AG04450 (cell line): Measurements from ENCODE around the gene ZBTB20. TPM values are rescaled to one million over a fixed set of nuclear protein-coding genes. Genes with fewer than 3 reads are reported as not detected.

Source experiments
- CTCF ChIA-PET: fragments of 300-600, 350-600 bp; formaldehyde crosslinking; extraction: SDS; loops from one replicate; lab custom pipeline; 2022; ENCODE audit warnings: antibody characterized with exemption, inconsistent platforms; lab: Charles Lee
- POLR2A ChIA-PET: fragments of 350-600 bp; formaldehyde crosslinking; extraction: SDS; loops from one replicate; lab custom pipeline; 2021; ENCODE audit warnings: antibody characterized with exemption, inconsistent platforms; lab: Yijun Ruan, JAX
- DNase-seq: peaks from one replicate; pipeline ENCODE4 v3.0.0-alpha.2; 2011; ENCODE audit warnings: low read depth, low spot score
- H3K27ac ChIP-seq: one replicate; pipeline ENCODE4 v1.5.1; 2012; ENCODE audit warnings: low read depth, low read length, control low read depth
- H3K27me3 ChIP-seq: one replicate; pipeline ENCODE4 v1.6.0; 2012; ENCODE audit warnings: low read length; ENCODE audit not compliant: control insufficient read depth, insufficient read depth
- H3K4me3 ChIP-seq: 2 replicates; pipeline ENCODE4 v1.5.1; 2011; ENCODE audit warnings: mild to moderate bottlenecking, low read depth, low read length, control low read depth
- H3K9me3 ChIP-seq: 2 replicates; pipeline ENCODE4 v1.5.1; 2012; ENCODE audit warnings: low read length; ENCODE audit not compliant: control insufficient read depth, insufficient read depth
- polyA plus RNA-seq: library from polyadenylated mRNA; depleted of rRNA; stranded (reverse); fragments of >200 nt; gene quantifications from 2 replicates; pipeline ENCODE4 v1.2.3, GENCODE V29; 2011
- TF ChIP-seq, protein P1 (sequence below): IDR thresholded peaks from 2 replicates; pipeline ENCODE4 v1.5.1; 2011; ENCODE audit warnings: low read depth, low read length, control low read depth, inconsistent platforms

The ZBTB20 gene
- polyA plus RNA-seq, 1 experiment: 3.0 TPM

DNA sequence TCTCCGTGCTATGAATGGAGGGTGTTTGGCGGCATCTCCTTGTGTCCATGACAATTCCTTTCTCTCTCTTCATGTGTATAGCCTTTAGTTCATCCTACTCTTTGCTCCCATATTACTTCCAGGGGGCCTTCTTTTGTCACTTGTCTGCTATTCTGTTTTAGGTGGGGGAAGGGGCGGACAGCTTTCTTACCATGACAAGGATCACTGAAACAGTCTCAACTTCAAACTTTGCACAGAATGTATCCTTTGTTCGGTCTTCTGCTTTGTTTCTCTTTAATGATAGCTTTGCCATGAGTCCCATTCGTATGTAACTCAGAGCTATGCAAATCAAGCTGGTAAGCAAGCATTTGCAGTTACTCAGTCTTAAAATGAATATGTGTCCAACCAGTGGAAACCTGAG, 559.1 kb downstream of the ZBTB20 start:
- Histone ChIP-seq H3K9me3 (no peaks in the 10 kb centered on the region), H3K4me3 (no peak overlapping the region), H3K27me3 (no peaks in the 10 kb centered on the region), H3K27ac (no peak overlapping the region)
- CTCF ChIA-PET: no interaction called here
- no peak for DNase-seq
- TF ChIP-seq, protein P1, sequence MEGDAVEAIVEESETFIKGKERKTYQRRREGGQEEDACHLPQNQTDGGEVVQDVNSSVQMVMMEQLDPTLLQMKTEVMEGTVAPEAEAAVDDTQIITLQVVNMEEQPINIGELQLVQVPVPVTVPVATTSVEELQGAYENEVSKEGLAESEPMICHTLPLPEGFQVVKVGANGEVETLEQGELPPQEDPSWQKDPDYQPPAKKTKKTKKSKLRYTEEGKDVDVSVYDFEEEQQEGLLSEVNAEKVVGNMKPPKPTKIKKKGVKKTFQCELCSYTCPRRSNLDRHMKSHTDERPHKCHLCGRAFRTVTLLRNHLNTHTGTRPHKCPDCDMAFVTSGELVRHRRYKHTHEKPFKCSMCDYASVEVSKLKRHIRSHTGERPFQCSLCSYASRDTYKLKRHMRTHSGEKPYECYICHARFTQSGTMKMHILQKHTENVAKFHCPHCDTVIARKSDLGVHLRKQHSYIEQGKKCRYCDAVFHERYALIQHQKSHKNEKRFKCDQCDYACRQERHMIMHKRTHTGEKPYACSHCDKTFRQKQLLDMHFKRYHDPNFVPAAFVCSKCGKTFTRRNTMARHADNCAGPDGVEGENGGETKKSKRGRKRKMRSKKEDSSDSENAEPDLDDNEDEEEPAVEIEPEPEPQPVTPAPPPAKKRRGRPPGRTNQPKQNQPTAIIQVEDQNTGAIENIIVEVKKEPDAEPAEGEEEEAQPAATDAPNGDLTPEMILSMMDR: no peak
- POLR2A ChIA-PET: no interaction called here

DNA sequence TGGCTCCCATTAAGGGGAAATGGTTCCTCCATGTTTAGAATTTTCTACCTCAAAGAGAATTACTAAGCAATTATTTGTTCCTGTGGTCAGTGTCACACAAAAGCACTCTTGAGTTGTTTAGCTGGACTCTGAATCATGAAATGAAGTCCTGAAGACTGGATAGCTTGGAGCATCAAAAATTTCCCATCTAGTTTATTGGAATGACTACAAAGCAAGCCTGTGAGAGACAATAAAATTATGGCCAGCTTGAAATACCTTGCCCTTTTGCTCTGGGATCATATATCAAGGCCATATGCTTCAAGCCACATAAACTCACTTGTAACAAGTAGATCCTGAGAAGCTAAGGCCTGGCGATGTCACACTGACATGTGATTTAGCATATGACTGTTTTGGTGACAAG, 561.0 kb downstream of the ZBTB20 start:
- TF ChIP-seq, protein P1: no peak
- no peaks in the 10 kb centered on the region for H3K27me3 ChIP-seq
- H3K9me3 ChIP-seq: no peaks in the 10 kb centered on the region
- ChIA-PET CTCF (no interaction called here), POLR2A (no interaction called here)
- no peak for DNase-seq
- H3K4me3 ChIP-seq: no peak overlapping the region
- H3K27ac ChIP-seq: no peak overlapping the region

DNA sequence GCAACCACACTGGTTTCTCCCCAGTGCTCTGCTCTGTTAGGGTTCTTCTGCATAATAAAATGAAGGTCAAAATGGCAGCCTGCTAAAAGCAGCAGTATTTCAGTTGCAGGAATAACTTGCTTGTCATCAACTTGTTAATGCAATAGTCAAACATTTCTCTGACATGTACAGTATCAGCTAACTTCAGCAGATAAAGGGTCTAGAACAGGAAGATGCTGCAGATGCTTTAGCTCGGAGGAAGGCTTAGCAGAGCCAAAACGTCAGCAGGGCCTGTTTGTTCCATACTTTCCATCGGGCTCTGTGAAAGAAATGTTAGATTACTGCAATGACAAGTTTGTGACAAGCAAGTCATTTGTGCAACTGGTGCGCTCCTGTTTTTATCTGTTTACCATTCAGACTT, 561.4 kb downstream of the ZBTB20 start:
- ChIA-PET CTCF (no interaction called here), POLR2A (no interaction called here)
- Histone ChIP-seq H3K27ac (no peak overlapping the region), H3K27me3 (no peaks in the 10 kb centered on the region), H3K4me3 (no peak overlapping the region), H3K9me3 (no peaks in the 10 kb centered on the region)
- TF ChIP-seq, protein P1: no peak
- no peak for DNase-seq

DNA sequence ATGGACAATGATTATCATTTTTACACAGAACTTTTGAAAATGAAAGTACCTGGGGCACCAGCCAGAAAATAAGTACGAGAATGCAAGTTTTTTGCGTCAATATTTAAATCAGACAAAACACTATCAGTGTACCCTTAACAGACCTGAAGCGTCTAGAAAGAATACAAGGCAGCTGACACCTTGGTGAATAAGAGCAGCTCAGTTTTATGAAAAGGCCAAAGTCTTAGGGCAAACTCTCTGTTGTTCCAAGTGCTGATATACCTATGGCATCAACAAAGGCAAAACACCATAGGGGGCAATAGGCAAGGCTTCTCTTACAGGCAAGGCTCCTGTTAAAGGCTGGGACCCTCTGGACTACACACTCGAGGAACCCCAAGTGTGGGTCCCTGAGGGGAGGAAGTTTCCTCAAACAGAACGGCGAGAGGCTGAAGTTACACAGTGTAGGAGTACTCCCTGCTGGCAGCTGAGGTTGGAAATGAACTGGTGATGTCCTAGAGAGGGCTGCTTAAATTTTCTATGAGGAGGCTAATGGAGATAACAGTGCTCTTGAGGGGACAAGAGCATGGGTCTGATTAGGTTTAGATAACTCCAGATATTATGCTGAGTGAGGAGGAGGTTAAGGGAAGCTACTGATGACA, 562.2 kb downstream of the ZBTB20 start:
- POLR2A ChIA-PET: interaction anchor here (0.6 kb wide), 1 partner anchor 196 kb away, joined by 4 read pairs; no protein-coding TSS in a partner anchor
- CTCF ChIA-PET: no interaction called here
- Histone ChIP-seq H3K27me3 (no peaks in the 10 kb centered on the region), H3K27ac (no peak overlapping the region), H3K4me3 (no peak overlapping the region), H3K9me3 (no peaks in the 10 kb centered on the region)
- no peak for DNase-seq
- TF ChIP-seq, protein P1: no peak

DNA sequence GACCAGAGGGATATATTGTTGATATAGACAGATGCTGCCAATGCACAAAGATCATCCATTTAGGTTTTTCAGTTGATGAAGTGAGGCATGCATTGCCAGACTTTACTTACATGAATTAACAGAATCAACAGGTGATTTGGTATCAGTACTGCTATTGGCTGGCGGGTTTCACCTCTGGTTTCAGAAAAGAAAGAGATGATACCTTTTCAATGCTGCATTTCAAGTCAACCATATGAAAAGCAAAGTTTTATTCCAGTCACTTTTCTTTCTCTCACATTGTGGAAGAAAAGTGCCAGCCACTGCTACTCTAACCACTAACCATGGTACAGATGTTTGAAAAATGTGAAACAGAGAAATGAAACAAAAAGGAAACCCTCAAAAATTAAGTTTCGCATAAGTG, 564.2 kb downstream of the ZBTB20 start:
- no peak overlapping the region for H3K4me3 ChIP-seq
- no peak for DNase-seq
- POLR2A ChIA-PET: no interaction called here
- H3K9me3 ChIP-seq: no peaks in the 10 kb centered on the region
- no peak overlapping the region for H3K27ac ChIP-seq
- CTCF ChIA-PET: no interaction called here
- H3K27me3 ChIP-seq: no peaks in the 10 kb centered on the region
- TF ChIP-seq, protein P1: no peak
